NCI-H1930 (cell line): ENCODE results near the gene DONSON.

ENCODE experiments used
- DNase-seq, 2 experiments: peaks; one replicate each; lab custom pipeline; 2025; lab: John Stamatoyannopoulos, UW

The DONSON gene

DNA sequence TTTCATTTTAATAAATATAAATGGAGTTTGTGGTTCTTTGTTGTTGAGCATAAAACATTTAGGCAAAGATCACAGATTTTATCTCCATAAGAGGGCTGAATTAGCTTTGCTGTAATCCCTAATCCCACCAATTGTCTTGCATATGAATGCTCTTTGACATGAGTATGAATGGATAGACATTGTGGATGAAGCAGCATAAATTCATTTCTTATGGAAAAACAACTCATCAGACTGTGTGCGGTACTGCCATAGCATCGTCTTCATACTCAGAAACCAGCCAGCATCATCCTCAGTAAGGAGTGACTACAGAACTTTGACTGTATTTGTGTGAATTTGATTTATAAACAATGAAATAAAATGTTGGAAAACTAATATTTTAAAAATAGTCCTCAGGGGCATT is 26.1 kb downstream of the DONSON start:
- DNase-seq = no peak

DNA sequence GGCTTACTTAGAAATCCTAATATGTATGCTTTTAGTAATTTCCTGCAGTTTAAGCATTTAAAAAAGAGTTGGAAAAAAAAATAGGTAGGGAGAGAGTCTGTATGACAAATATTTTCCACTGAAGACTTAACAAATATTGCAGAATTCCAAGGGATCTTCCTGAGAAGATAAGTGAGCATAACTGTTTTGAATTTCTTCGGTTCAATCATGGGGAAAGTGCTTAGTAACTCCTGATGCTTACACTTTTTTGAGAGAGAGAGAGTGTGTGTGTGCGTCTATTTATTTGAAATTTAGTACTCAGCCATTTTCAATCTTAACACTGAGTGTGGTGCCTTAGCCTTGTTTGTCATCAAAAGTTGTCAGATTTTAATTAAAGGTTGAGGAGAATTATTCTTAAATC is 27.1 kb downstream of the DONSON start:
- no peak for DNase-seq

GRCh38 chr21:33560965-33561364 is 27.5 kb downstream of the DONSON start:
- DNase-seq = no peak

- DNase-seq = no peak
These were observed 28.7 kb downstream of the DONSON start for GRCh38 chr21:33559813-33560212.

- no peak for DNase-seq
These were observed 29.6 kb downstream of the DONSON start for GRCh38 chr21:33558777-33559421.

DNA sequence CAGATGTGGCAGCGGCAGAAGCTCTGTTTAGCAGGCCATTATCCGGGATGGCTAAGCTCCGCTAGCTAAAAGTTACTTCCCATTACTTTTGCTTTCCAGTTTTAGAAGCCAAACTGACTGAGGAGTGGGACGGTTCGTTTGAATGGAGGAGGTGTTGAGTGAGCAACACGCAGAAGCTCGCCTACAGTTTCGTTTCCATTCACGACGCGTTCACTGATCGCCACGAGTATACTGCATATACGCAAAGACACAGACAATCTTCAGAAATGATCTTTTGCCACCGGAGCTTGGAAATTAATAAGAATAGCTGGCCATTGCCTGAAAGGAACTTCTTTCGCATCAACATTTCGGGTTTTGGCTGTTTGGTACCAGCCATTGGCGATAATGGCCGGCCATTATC is 31.0 kb downstream of the DONSON start:
- no peak for DNase-seq

GRCh38 chr21:33554982-33555344 is 33.5 kb downstream of the DONSON start:
- DNase-seq = no peak

- no peak for DNase-seq
These were observed 34.1 kb downstream of the DONSON start for GRCh38 chr21:33554236-33554981.

DNA sequence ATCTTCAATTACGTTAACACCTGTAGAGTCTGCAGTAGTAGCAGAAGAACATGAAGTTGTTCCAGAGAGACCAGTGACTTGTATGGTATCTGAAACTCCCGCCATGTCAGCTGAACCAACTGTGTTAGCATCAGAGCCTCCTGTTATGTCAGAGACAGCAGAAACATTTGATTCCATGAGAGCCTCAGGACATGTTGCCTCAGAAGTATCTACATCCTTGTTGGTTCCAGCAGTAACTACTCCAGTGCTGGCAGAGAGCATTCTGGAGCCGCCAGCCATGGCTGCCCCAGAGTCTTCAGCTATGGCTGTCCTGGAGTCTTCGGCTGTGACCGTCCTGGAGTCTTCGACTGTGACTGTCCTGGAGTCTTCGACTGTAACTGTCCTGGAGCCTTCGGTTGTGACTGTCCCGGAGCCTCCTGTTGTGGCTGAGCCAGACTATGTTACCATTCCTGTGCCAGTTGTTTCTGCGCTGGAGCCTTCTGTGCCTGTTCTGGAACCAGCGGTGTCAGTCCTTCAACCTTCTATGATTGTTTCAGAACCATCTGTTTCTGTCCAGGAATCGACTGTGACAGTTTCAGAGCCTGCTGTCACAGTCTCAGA is 35.4 kb downstream of the DONSON start:
- no peak for DNase-seq

- no peak for DNase-seq
These were observed 36.1 kb downstream of the DONSON start for GRCh38 chr21:33552093-33552998.

- no peak for DNase-seq
These were observed 36.8 kb downstream of the DONSON start for GRCh38 chr21:33551664-33552063.

DNA sequence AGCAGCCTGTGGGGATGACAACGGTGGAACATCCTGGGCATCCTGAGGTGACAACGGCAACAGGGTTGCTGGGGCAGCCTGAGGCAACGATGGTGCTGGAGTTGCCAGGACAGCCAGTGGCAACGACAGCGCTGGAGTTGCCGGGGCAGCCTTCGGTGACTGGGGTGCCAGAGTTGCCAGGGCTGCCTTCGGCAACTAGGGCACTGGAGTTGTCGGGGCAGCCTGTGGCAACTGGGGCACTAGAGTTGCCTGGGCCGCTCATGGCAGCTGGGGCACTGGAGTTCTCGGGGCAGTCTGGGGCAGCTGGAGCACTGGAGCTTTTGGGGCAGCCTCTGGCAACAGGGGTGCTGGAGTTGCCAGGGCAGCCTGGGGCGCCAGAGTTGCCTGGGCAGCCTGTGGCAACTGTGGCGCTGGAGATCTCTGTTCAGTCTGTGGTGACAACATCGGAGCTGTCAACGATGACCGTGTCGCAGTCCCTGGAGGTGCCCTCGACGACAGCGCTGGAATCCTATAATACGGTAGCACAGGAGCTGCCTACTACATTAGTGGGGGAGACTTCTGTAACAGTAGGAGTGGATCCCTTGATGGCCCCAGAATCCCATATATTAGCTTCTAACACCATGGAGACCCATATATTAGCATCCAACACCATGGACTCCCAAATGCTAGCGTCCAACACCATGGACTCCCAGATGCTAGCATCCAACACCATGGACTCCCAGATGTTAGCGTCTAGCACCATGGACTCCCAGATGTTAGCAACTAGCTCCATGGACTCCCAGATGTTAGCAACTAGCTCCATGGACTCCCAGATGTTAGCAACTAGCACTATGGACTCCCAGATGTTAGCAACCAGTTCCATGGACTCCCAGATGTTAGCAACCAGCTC is 37.5 kb downstream of the DONSON start:
- DNase-seq = no peak

GRCh38 chr21:33549848-33550771 is 38.4 kb downstream of the DONSON start:
- no peak for DNase-seq

DNA sequence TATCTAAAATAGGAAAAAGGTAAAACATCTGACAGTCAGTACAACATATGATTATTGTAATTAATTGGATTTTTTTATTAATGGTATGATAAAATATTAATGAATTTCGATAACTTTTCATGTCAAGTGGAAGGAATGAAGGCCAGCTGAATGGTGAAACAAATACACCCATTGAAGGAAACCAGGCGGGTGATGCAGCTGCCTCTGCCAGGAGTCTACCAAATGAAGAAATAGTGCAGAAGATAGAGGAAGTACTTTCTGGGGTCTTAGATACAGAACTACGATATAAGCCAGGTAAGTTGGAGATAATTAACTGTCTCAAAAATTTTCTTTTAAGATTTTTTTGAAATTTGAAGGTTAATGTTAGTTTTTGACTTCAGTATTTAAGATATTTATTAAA is 42.4 kb downstream of the DONSON start:
- DNase-seq = no peak

DNA sequence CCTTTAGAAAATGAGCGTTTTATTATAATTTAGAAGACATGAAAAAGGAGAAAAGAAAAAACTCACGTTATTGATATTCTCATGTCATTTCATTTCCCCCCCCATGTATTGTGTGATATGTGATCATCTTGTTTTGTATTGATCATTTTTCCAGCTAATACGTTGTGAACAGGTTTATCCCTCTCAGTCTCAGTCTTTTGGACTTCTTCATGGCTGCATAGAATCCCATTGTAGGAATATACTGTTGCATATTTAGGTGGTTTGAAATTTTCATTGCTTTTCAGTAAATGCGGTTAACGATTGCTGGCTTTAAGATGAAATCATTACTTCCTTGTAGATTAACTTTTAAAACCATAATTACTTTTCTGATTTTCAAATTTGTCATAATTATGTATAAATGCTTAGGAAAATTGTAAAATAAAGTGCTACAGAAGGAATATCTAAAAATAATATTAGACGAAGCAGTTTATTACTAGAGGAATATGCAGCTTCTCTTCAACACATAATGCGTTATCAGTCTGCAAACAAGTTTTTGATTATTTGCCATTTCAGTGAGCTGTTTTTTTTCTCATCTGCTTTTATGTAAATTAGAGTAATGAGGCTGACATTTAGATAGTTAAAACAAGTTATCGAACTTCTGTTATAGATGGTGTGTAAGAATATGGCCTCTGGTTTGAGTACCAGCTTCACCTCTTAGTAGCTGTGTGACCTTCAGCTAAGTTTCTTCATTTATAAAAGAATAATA is 43.9 kb downstream of the DONSON start:
- no peak for DNase-seq

GRCh38 chr21:33543505-33544129 is 44.9 kb downstream of the DONSON start:
- peak; percentile 19 to 41 for DNase-seq

DNA sequence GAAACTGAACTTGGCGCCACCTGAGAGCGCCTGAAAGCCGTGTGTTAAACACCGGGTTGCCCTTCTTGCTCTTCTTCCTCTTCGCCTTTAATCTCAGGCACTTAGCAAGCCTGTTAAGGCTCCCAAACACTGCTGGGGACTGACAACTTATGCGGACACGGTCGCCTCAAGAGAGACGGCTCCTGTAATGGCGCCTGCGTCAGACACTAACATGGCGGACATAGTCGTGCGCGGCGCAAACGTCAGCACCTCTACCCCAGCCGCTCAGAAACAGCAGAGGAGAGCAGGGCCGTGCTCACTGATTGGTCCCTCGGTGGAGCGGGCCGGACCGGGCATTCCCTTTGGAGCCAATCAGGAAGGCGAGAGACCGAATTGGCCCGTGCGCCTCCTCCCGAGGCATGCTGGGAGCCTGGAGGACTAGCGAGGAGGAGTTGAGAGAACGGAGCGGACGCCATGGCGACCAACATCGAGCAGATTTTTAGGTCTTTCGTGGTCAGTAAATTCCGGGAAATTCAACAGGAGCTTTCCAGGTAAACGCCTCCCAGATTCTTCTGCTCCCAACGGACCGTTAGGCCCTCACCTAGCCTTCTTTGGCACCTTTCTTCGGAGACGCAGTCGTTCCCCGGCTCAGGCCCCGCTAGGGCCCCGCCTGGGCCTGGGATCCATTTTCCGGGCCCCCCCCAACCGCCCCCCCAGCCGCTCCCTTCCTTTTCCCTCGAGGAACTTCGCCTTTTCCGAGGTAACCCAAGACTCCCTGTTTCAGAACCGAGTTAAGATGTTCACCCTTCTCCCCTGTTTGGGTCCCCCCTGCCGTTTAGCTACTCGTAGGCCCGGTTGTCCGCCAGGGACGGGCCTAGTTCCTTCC is 45.6 kb downstream of the DONSON start, which contains the start of gene SON:
TSS of gene SON (plus strand) at position 399 of the 865 bp plus-strand sequence. CDS start at position 454, 55 bp downstream.
- peak; percentile 97 to 98 for DNase-seq
